ENCODE results near the gene GTF3A. TPM values are rescaled to one million over a fixed set of nuclear protein-coding genes. Genes with fewer than 3 reads are reported as not detected.

GTF3A gene
- total and polyA plus RNA-seq, 9 of the 15 experiments (the other 6 are each of a cell fraction or from before 2014, with no cell fraction given) = 47.5 to 303 (median 174) TPM

DNA sequence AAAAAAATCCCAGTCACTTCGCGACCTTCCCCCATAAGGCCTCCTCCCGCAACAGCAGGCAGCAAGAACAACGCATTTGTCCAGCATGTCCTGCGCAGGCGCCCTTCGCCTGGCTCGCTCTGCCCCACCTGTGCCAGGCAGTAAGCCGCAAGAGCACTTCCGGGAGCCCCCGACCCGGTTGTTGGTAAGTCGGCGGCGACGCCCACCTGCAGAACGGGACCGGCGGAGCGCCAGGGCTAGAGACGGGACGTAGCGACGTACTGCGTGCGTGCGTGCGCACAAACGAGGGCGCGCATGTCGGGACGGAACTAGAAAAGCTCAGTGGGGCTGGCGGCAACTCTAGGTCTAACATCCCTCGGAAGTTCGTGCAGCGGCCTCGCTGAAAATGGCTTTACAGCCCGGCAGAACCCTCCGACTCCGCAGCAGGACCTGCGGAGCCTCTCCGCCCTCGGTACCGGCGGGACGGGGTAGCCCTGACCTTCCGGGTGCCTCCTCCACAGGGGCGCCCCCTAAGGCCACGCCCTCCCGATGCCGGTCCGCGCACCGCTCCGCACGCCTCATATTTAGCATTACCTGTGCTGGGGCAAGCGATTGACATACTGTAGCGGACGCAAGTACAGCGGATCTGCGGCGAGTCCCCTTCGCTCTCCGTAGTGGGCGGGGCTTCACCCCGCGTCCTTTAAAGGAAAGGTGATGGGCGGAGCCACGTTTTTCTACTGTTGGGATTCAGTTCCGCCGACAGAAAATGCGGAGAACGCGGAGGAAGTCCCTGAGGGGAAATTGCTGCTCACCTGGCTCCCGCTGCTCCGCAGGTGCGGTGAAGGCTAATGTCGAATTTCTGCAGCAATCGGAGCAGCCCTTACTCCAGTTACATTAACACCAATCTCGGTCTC, 25.8 kb downstream of the GTF3A start, which contains the start of gene MTIF3 (continued):
- TF ChIP-seq ARID4B (CRISPR knock-in tag; IDR thresholded peaks at IDR 0.05) = peak; percentile 71; the same call in 1 of the 2 replicates
- TF ChIP-seq SREBF1 (IDR thresholded peaks at IDR 0.05; ENCODE audit: borderline replicate concordance, low read depth, low read length) = no peak
- TF ChIP-seq, protein P1, sequence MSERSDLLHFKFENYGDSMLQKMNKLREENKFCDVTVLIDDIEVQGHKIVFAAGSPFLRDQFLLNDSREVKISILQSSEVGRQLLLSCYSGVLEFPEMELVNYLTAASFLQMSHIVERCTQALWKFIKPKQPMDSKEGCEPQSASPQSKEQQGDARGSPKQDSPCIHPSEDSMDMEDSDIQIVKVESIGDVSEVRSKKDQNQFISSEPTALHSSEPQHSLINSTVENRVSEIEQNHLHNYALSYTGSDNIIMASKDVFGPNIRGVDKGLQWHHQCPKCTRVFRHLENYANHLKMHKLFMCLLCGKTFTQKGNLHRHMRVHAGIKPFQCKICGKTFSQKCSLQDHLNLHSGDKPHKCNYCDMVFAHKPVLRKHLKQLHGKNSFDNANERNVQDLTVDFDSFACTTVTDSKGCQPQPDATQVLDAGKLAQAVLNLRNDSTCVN (CRISPR knock-in tag; IDR thresholded peaks at IDR 0.05) = no peak
- TF ChIP-seq NFRKB (IDR thresholded peaks at IDR 0.05; ENCODE audit: low read depth) = peak; percentile 26; the same call in 1 of the 2 replicates
- peak; percentile 69 for TF ChIP-seq KDM5B (IDR thresholded peaks at IDR 0.05; ENCODE audit: insufficient replicate concordance, low read depth, low read length)
- peak; percentile 40; the same call in 1 of the 2 replicates for TF ChIP-seq HCFC1 (IDR thresholded peaks at IDR 0.05; ENCODE audit: low read depth, low read length)
- no peak for TF ChIP-seq TCF7L2 (IDR thresholded peaks at IDR 0.05; ENCODE audit: low read depth, low read length)
- TF ChIP-seq HDAC6 (IDR thresholded peaks at IDR 0.05; ENCODE audit: low read depth, low read length) = no peak
- TF ChIP-seq, protein P2, sequence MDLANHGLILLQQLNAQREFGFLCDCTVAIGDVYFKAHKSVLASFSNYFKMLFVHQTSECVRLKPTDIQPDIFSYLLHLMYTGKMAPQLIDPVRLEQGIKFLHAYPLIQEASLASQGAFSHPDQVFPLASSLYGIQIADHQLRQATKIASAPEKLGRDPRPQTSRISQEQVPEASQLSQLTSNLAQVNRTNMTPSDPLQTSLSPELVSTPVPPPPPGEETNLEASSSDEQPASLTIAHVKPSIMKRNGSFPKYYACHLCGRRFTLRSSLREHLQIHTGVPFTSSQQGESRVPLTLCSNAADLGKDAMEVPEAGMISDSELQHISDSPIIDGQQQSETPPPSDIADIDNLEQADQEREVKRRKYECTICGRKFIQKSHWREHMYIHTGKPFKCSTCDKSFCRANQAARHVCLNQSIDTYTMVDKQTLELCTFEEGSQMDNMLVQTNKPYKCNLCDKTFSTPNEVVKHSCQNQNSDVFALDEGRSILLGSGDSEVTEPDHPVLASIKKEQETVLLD (IDR thresholded peaks at IDR 0.05) = peak; percentile 98
- no peak for TF ChIP-seq FOXA3 (CRISPR knock-in tag; conservative IDR thresholded peaks at IDR 0.05 in 1 of 2, IDR thresholded peaks at IDR 0.05 in 1 of 2)
- TF ChIP-seq LCOR (CRISPR knock-in tag; IDR thresholded peaks at IDR 0.05) = no peak
- no peak for TF ChIP-seq CREB3L1 (IDR thresholded peaks at IDR 0.05; ENCODE audit: borderline replicate concordance, low read depth)
- TF ChIP-seq GTF2A2 (tag; IDR thresholded peaks at IDR 0.05) = no peak
- 0 out of 2 replicates have a peak, but pooled peaks have one; percentile 22 for TF ChIP-seq THAP12 (CRISPR knock-in tag; IDR thresholded peaks at IDR 0.05)

Measured in K562 (cell line).